Hematopoietic multipotent progenitor cell treated with erythropoietin and hydrocortisone succinate and interleukin-3 and kit ligand, for 17 days (in vitro differentiated cells): ENCODE results near the gene RCN2.
"Not testable (repeated sequence)": the region's sequence is repeated elsewhere in the genome, so short reads cannot be mapped to it uniquely, and the experiment has no call there.

Experiments
- DNase-seq: peaks from one replicate; pipeline ENCODE4 v3.0.0-alpha.2; 2015; ENCODE audit warnings: low spot score

The RCN2 gene

DNA sequence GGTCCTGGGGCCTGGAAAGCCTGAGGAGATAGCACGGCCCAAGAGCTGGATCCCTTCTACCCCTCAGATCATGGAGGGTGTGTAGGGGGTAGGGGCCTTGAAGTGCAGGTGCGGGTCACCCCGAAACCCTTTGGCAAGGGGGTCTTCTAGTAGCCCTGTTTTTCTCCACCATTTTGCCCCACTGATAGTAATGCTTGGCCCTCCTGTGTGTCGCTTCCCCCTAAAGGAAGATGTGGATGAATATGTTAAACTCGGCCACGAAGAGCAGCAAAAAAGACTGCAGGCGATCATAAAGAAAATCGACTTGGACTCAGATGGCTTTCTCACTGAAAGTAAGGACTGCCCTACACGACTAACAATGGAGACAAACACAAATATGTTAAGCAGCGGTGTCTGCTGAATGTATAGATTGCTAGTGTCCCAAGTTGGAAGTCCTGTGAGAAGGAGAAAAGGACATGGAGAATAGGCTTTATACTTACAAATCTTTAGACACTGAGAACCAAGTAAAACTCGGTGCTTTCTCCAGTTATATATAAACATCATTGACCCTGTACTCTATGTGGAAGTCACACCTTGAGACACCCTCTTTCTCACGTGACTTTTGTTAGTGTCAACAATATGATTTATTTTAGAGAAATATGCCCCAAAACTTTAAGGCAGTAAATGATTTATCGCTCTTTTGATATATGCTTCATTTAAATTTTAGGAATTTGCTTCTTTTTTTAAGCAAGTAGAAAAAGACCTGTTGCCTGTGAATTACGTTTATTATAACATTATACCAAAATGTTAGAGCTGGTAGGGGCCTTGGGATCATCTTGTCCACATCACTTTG, 802 bp downstream of the RCN2 start:
- no peak for DNase-seq

DNA sequence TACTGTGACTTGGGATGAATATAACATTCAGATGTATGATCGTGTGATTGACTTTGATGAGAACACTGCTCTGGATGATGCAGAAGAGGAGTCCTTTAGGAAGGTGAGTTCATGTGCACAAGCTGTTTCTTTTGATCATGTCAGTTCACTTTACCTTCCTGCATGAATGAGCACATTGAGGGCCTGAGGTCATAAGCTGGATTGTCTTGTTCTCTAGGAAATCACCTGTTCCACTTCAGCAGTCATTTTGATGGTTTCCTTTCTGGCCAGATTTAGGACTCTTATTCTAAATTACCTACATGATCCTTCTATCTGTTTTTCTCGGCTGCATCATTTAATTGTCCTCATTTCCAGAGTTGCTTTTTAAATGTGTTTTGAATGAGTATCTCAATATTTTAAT, 4.1 kb downstream of the RCN2 start:
- DNase-seq = no peak

- DNase-seq = no peak
Measured at GRCh38 chr15:76936671-76937070, 5.1 kb downstream of the RCN2 start.

DNA sequence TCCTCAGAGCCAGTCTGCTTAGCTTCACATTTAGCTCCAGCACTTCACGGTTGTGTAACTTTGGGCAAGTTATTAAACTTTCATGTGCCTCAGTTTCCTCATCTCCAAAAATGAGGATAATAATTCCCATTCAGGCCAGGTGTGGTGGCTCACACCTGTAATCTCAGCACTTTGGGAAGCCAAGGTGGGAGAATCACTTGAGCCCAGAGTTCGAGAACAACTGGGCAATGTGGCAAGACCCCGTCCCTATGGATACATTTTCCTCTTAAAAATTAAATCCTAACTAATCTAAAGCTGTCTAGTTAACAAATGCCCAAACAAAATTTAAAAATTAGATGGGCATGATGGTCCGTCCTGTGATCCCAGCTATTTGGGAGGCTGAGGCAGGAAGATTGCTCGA, 7.2 kb downstream of the RCN2 start:
- DNase-seq = no peak

GRCh38 chr15:76939715-76940114, 8.2 kb downstream of the RCN2 start:
- DNase-seq = no peak

DNA sequence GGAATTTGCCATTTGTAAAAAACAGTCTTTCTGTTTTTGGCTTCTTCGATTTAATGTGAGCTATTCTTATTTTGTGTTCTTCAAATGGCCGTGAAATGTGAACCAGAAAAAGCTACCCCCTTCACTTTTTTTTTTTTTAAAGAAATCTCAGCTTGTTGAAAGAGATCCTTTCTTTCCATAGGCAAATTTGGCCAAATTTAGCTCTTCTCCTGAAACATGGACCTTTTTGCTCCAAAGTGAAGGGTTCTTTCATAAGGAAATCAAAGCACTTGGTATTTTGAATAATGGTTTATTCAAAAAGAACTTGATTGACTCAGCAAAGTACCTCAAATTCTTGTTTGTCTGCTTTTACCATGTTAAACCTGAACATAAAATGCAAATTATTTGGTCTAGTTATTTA, 10.1 kb downstream of the RCN2 start:
- no peak for DNase-seq

DNA sequence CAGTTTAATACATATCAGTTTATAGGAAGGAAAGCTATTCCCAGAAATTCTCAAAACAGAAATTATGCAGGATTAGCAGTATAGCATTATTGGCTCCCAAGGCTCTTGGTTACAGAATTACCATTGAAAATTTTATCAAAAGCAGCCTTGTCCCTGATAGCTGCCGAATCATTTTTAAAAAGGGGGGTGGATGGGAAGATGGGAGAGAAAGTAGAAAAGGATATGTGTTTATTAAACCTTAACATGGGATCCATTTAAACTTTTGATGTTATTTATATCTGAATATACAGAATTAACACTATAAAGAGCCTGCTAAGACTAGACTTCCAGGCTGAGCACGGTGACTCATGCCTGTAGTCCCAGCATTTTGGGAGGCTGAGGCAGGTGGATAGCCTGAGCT, 10.8 kb downstream of the RCN2 start:
- DNase-seq = no peak

GRCh38 chr15:76945494-76946093, 14.0 kb downstream of the RCN2 start:
- DNase-seq = no peak

DNA sequence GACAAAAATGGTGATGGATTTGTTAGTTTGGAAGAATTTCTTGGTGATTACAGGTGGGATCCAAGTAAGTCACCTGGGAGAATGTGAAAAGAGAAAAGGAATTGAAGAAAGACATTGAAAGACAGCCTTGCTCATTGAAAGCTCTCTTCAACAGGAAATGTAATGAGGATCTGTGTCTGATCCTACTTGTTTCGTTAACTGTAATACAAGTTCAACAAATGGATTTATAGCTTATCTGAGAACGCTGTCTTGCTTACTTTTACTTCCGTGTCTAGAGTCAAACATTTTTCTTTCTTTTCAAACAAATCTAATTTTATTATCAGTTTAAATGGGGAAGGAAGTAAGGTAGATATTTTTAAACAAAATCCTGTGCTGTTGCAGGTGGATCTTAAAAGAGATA, 15.9 kb downstream of the RCN2 start:
- no peak for DNase-seq

- DNase-seq = no peak
Measured at GRCh38 chr15:76951220-76951619, 19.7 kb downstream of the RCN2 start.

GRCh38 chr15:76953913-76954312, 22.4 kb downstream of the RCN2 start:
- no peak for DNase-seq

- DNase-seq = no peak
Measured at GRCh38 chr15:76954744-76955143, 23.2 kb downstream of the RCN2 start.

GRCh38 chr15:76961268-76962011, 29.9 kb downstream of the RCN2 start:
- DNase-seq = no peak

- DNase-seq = no peak
Measured at GRCh38 chr15:76962337-76963013, 30.9 kb downstream of the RCN2 start.

DNA sequence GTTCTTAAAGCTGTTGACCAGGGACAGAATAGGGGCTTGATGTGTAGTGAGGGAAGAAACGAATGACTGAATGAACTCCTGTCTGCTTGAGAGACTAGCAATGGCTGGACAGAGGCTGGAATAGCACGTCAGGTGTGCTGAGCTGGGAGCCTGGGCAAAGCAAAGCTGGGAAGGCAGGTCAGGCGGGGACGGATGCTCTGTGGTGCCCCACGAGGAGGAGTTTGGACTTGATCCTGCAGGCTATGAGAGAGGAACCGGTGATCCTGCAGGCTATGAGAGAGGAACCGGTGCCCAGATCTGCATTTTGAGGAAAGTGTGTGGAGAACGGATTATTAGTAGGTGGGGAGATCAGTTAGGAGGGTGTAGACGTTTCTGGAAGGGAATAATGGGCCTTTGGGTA, 32.0 kb downstream of the RCN2 start:
- DNase-seq = no peak

GRCh38 chr15:76964157-76964556, 32.6 kb downstream of the RCN2 start:
- no peak for DNase-seq

GRCh38 chr15:76966051-76966450, 34.5 kb downstream of the RCN2 start:
- not testable (repeated sequence) for DNase-seq

DNA sequence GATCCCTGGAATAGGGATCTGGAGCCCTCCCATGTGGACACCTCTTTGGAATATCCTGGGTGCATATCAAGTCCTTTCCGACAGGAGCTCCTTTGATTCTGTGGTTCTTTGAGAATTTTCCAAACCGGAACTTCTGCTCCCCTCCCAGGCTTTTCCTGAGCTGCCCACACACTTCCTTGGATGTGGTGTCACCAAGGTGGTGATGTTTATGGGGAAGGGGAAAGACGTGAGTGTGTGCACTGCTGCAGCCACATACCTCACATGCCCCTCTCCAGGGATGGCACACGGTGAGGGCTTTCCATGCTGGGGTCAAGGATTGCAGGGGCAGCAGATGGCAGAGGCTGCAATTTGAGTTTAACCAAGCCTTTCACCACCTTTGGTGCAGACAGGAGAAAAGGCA, 35.5 kb downstream of the RCN2 start:
- no peak for DNase-seq

GRCh38 chr15:76968306-76968705, 36.8 kb downstream of the RCN2 start:
- DNase-seq = no peak

- DNase-seq = no peak
Measured at GRCh38 chr15:76972389-76973361, 41.1 kb downstream of the RCN2 start.

DNA sequence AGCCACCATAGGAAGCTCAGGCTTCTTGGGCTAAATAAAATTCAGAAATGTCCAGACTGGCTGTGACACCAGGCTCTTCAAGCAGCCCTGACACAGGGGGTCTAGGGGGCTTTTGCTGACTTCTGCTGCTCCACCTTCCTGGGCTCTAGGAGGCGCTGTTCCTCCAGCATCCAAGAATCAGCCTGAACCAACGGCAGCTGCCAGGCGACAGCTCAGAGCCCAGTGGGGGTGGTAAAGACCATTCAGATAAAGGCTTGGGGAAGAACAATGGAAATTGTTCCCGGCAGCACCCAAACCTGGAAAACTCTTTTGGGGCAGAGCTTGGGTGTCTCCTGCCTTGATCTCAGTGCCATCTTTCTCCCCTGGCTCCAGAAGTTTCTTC, 41.8 kb downstream of the RCN2 start:
- no peak for DNase-seq
